ENCODE results near the gene ST3GAL3. TPM values are rescaled to one million over a fixed set of nuclear protein-coding genes. Genes with fewer than 3 reads are reported as not detected.

The ST3GAL3 gene
- polyA plus RNA-seq, 1 donor: 32.6 TPM

DNA sequence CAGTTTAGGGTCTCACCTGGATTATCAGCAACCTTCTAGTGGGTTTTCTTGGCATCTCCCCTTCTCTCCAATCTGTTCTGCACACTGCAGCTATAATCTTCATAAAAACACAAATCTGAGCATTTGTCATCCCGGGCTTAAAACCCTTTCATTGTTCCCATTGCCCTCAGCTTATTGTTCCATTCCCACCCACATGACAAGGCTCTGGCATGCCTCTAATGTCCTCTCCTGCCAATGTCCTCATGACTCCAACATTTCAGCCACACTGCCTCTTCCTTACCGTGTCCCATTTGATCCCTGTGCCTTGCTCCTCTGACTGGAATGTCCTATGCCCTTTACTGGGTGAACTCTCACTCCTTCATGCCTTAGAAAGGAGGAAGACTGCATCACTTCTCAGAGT lies 255.0 kb downstream of the ST3GAL3 start:
- DNase-seq (ENCODE audit: low read depth): no peak

DNA sequence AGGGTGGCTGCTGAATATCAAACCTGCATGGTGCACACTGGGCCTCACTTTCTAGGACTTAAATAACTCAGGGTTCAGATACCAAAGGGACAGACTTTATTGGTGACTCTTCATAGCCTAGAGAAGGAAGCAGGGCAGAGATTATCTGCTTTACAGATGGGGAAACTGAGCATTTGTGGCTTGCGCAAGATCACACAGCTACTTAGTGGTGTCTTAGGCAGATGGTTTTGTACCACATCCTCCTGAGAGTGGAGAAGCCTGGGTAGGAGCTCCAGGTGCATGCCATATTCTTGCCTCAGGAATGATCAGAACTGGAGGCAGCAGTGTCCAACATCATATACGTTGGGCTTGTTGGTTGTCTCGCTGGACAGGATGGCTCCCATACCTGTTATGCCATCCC lies 255.7 kb downstream of the ST3GAL3 start:
- DNase-seq (ENCODE audit: low read depth): no peak

DNA sequence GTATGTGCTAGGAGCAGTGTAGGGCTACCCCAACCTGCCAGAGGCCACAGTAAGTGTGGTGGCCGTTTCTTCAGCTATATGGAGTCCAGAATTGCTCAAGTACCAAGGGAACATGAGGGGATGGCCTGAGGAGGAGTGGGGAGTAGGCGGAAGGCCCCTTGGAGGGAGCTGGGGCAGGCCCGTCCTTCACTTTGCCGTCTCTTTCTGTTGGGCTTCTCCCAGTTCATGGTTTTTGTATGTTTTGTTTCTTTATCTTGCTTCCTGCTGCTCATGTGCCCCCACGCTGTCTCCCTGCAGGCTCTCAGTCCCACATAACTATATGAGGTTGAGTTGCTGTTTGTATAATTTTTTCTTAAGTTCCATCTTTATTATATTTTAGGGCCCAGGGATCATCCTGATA lies 256.6 kb downstream of the ST3GAL3 start:
- DNase-seq (ENCODE audit: low read depth): no peak

DNA sequence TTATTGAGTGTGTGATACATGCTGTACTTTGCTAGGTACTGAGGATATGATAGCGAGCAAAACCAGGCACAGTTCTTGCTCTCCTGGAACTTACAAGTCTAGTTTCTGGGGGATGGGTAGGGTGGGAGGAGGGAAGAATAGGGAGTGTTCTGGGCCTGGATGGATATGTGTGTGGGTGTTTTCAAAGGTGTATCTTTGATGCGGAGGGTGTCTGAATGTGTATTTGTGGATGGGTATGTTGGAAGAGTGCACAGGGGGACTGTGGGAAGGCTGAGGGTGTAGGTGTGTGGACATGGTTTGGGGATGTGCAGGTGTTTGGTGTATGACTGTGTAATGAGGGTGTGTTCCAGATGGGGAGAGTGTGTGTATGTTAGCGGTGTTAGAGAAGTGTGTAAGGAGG lies 258.0 kb downstream of the ST3GAL3 start:
- DNase-seq (ENCODE audit: low read depth): no peak

DNA sequence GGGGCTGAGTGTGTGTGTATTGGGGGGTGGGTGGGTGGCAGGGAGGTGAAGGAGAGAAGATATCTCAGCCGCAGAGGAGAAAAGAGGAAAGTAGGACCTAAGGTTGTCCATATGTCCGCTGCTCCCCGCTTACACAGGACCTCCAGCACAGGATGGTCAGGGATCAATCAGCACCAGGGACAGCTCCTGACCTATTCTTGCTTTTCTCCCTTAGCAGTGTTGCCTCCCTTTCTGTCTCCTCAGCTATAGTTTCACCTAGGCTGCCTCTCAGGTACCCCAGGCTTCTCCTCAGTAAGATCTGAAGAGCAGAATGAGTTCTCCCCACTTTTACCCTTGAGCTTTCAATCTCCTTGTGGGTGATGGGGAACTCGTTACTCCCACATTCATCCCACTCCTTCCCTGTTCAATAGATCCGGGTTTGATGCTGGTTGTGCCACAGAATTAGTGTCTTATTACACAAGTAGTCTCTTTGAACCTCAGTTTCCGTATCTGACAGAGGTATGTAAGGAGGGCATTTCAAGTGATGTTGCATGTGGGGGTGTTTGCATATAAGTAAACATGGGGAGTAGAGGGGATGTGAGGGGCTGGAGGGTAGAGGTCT lies 261.1 kb downstream of the ST3GAL3 start:
- no peak for DNase-seq (ENCODE audit: low read depth)

DNA sequence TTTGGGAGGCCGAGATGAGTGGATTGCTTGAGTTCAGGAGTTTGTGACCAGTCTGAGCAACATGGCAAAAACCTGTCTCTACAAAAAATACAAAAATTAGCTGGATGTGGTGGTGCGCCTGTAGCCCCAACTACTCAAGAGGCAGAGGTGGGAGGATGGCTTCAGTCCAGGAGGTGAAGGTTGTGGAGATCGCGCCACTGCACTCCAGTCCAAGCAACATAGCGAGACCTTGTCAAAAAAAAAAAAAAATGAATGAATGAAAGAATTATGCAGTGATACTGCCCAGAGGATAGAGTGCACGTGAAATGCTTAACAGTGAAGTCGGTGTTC lies 262.0 kb downstream of the ST3GAL3 start:
- no peak for DNase-seq (ENCODE audit: low read depth)

DNA sequence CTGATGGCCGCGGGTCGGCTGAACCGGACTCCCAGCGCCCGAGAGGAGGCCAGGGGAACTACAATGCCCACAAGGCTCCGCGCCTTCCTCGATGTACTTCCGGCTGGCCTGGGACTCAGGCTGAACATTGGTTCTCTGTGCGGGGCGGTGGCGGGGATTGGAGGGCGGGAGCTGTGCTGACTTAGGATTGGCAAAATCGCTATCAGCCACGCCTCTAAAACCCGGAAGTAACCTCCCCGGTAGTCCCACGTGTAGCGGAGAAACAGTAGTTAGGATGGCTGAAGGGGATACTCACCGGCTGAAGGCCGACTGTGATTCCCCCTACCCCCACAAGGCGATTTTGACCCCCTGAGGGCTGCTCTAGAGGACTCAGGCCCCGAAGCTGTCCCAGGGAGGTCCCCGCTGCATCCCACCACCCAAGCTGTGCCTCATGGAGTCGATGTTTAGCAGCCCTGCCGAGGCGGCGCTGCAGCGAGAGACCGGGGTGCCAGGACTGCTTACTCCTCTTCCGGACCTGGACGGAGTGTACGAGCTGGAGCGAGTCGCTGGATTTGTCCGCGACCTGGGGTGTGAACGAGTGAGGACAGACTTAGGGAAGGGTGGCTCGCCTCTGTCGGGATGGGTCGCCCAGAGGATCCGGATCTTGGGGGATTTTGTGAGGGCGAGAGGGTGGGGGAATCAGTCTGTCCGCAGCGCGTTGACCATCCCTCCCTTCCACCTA lies 262.6 kb downstream of the ST3GAL3 start, which contains the start of gene DPH2:
DPH2 (plus strand) TSS at position 265 of the 721 bp plus-strand sequence; CDS start at position 431, 166 bp downstream.
- peak; percentile 97 for DNase-seq (ENCODE audit: low read depth)

DNA sequence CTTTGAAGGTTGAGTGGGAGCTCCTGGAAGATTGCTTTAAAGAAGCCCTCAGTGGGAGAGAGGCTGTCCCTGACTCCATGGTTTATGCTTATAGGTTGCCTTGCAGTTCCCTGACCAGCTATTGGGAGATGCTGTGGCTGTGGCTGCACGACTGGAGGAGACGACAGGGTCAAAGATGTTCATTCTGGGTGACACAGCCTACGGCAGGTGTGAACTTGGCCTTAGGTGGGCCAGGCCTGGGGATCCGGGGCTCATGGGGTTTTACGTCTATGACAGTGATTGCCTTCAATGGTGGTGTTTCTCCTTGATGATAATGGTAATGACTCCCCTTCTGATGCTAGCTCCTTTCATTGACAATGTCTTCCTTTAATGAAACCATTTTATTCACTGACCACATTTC lies 263.2 kb downstream of the ST3GAL3 start:
- DNase-seq (ENCODE audit: low read depth): no peak

DNA sequence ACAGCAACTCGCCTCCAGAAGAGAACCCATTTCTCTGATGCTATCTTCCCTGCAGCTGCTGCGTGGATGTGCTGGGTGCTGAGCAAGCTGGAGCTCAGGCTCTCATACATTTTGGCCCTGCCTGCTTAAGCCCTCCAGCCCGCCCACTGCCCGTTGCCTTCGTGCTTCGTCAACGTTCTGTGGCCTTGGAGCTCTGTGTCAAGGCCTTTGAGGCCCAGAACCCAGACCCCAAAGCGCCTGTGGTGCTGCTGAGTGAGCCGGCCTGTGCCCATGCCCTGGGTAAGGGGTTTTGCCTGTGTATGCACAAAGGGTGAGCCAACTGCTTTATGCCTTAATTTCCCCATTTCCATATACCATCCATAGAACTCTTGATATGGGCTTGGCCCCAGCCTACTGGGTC lies 263.6 kb downstream of the ST3GAL3 start:
- no peak for DNase-seq (ENCODE audit: low read depth)

DNA sequence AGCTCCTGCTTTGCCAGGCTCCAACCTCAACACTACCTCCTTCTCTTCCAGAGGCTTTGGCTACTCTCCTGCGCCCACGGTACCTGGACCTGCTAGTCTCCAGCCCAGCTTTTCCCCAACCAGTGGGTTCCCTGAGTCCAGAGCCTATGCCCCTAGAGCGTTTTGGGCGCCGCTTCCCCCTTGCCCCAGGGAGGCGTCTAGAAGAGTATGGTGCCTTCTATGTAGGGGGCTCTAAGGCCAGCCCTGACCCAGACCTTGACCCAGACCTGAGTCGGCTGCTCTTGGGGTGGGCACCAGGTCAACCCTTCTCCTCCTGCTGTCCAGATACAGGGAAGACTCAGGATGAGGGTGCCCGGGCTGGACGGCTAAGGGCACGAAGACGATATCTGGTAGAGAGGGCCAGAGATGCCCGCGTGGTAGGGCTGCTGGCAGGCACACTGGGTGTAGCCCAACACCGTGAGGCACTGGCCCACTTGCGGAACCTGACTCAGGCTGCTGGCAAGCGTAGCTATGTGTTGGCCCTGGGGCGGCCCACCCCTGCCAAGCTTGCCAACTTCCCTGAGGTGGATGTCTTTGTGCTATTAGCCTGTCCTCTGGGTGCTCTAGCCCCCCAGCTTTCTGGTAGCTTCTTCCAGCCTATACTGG lies 264.1 kb downstream of the ST3GAL3 start:
- DNase-seq (ENCODE audit: low read depth): no peak

DNA sequence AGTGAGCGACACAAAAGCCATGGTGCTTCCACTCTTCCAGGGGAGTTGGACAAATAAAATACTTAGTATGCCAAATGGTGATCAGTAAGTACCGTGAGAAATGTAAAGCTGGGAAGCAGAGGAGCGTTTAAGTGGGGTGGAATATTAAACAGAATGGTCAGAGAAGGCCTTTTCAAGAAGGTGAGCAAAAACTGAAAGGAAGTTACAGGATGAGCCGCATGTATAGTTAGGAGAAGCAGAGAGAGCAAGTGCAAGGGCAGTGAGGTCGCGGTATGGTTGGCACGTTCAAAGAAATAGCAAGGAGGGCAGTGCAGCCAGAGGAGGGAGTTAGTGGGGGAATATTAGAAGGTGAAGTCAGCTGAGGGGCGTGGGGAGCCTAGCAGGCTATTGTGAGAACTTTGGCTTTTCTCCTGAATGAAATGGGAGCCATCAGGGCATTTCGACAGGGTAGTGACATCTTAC lies 266.7 kb downstream of the ST3GAL3 start:
- no peak for DNase-seq (ENCODE audit: low read depth)

DNA sequence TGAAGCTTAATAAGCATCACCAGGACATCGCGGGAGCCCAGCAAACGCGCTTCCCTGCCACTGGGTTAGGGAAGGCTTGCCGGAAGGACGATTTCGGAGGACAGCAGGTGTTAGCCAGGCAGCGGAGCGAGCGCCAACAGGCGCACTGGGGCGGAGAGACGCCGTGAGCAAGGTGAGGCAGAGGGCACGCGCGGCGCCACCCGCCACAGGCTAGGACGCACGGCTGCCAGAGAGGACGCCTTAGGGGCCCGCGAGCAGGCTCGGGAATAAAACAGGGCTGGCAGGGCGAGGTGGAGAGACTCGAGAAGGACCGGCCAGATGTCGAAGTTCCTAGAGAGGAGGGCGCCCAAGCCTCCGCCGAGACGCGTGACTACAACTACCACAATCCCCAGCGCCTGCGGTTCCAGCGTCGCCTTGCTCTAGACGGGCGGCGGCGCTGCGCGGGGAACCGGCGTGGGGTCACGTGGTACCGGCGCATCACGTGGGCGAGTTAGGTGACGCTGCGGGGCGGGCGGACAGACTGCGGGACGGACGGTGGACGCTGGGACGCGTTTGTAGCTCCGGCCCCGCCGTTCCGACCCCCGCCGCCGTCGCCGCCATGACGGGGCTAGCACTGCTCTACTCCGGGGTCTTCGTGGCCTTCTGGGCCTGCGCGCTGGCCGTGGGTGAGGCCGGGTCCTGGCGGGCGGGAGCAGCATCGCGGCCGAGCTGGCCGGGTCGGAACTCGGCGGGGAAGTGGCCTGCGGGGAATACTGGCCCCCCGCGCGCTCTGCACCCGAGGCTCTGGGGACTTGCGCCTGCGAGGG lies 267.3 kb downstream of the ST3GAL3 start, which contains the start of gene ATP6V0B:
ATP6V0B (plus strand) TSS at position 518 of the 806 bp plus-strand sequence; CDS start at position 599, 81 bp downstream.
- DNase-seq (ENCODE audit: low read depth): peak; percentile 79

DNA sequence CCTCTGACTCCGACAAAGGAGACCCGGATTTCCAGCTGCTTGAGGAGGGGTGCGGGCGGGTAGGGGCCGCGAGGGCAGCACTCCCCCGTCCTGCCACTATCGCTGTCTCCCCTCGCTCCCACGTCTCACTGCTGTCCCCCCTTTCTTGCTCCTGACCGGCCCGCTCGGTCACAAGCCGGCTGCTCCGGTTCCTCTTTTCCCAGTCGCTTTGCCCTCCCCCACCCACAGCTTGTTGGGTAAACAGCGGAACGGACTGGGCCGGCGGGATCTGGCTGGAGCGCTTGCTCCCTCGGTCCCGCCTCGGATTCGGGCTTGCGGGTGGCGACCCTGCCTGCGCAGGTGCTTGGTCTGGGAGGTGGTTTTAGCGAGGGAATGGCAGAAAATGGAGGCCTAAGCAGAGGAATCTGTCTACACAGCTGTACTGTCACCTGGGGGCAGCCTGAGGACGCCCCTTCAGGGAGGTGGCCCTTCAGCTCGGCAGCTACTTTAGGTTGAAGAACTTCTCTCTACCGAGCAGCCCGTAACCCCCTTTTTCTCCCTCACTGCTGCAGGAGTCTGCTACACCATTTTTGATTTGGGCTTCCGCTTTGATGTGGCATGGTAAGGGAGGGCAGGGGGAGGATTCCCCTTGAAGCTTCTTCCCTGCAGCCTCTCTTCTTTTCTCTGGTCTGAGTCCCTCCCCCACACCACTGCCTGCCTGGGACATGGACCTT lies 268.1 kb downstream of the ST3GAL3 start:
- DNase-seq (ENCODE audit: low read depth): no peak

DNA sequence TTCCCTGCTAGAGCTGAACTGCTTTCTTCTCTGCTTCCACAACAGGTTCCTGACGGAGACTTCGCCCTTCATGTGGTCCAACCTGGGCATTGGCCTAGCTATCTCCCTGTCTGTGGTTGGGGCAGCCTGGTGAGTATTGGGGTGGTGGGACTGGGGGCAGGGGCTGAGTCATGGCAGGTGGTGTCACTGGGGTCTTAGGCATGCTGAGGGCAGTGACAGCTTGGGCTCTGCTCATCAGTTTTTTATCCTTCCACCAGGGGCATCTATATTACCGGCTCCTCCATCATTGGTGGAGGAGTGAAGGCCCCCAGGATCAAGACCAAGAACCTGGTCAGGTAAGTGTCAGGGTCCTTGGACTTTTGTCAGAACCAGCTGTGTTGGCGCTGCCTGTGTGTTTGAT lies 268.7 kb downstream of the ST3GAL3 start:
- no peak for DNase-seq (ENCODE audit: low read depth)

DNA sequence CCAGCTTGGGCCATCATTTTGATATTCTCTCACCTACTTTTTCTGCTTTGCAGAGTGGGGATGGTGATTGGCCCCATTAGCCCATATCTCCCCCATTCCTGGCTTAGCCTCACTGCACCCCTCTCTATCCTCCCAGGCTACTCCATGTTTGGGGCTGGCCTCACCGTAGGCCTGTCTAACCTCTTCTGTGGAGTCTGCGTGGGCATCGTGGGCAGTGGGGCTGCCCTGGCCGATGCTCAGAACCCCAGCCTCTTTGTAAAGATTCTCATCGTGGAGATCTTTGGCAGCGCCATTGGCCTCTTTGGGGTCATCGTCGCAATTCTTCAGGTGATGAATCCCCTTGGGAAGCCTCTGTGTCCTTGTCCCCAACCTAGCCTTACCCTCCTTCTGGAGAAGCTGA lies 269.6 kb downstream of the ST3GAL3 start:
- no peak for DNase-seq (ENCODE audit: low read depth)

DNA sequence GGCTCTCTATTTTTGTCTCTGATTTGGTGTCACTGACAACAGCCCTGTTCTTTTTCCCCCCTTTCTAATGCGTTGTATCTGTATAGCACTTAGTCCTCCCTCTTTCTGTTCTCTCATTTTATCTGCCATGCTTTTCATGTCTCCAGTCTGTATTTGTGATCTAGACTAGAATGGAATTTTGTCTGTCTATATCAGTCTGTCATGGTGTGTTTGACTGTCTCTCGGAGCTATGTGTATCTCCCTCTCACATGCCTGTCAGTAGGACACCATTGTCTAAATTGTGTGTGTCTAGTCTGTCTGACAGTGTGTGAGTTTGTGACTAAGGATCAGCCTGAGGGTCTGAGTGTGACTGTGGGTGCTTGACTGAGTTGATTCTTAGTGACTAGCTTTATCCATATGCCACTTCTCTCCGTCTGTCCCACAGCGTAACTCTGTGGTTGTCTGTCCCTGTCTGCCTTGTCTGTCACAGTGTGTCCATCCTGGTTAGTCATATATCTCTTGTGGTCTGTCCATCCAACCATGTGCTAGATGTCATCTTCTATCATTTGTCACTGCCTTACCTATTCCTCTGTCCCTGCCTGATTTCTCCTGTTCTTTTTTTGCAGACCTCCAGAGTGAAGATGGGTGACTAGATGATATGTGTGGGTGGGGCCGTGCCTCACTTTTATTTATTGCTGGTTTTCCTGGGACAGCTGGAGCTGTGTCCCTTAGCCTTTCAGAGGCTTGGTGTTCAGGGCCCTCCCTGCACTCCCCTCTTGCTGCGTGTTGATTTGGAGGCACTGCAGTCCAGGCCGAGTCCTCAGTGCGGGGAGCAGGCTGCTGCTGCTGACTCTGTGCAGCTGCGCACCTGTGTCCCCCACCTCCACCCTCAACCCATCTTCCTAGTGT lies 270.3 kb downstream of the ST3GAL3 start:
- DNase-seq (ENCODE audit: low read depth): no peak

DNA sequence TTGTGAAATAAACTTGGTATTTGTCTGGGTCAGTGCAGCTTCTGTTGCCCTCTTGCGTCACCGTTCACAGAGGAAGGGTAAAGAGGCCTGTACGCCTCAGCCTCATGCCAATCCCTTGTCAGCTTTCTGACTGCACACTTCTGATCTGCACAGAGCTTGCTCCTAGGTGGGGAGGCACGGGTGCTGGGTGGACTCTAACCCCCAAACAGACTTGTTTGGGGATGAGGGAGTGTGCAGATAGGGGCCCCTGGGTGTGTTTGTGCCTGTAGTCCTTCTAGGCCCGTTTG lies 270.9 kb downstream of the ST3GAL3 start:
- no peak for DNase-seq (ENCODE audit: low read depth)

DNA sequence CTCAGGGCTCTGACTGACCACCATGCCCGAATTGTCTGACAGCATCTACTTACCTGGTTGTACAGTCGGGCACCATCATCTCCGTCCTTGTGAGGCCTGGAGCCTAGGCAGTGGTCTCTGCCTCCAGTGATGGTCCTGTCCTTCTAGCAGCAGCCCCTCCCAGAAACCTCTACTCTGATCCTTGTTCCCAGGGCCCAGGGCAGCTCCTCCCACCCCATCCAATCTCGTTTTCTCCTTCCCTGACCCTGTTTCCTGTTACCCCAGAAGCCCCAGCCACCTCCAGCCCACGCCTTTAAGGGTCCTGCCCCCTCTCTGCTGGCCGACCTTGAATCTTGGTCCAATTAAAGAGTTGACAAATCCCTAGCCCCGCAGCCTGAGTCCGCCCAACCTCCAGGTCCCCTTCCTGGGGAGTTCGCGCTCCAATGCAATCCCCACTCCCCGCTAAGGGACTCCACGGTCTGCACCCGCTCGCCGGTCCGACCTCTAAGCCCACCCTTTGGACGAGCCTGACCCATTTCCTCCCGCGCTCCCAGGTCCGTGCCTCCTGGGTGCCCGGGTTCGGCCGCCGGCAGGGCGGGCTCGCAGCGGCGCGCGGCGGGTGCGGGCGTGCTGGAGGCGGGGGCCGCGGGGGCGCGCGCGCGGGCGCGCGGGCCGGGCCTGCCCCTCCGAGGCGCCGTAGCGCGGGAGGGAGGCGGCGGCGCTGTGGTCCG lies 271.4 kb downstream of the ST3GAL3 start, which contains the start of gene B4GALT2:
B4GALT2 (plus strand) TSS at position 660 of the 710 bp plus-strand sequence. CDS start 1,951 bp downstream, outside the sequence.
- DNase-seq (ENCODE audit: low read depth): no peak

DNA sequence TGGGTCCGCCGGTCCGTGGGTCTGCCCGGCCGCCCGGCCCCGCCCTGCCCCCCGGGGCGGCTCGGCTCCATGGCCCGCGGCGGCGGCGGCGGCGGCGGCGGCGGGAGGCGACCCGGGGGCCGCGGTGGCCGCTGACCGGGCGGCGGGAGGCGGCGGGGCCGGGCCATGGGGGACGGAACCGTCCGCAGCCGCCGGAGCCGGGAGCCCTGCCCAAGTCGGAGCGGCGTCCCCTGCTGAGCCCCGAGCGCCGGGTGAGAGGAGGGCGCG lies 271.9 kb downstream of the ST3GAL3 start:
- no peak for DNase-seq (ENCODE audit: low read depth)

Measured in forelimb muscle (tissue), 1 donor.